K562 (cell line): Measurements from ENCODE around the gene TIMM22. TPM values are rescaled to one million over a fixed set of nuclear protein-coding genes. Genes with fewer than 3 reads are reported as not detected.

Experiments
- ATAC-seq: fragments of 200-7000 bp; cut with Tn5 transposase; 3 replicates; pipeline ENCODE4 v1.9.1; 2020; ENCODE audit warnings: moderate library complexity
- BruUV-seq: library from RNA; stranded (reverse); fragments of 400-500 nt; replicated peaks from 2 replicates; lab custom pipeline; 2021; lab: Mats Ljungman, UMichigan
- CTCF ChIA-PET: fragments of 300-600 bp; formaldehyde crosslinking; extraction: SDS; loops from one replicate; lab custom pipeline; 2021; ENCODE audit warnings: low intra/inter-chr PET ratio; lab: Yijun Ruan, JAX
- POLR2A ChIA-PET: fragments of 300-600, 350-650 bp; sonication (Branson Sonifier 250); formaldehyde crosslinking; extraction: SDS; loops from one replicate; lab custom pipeline; 2021; ENCODE audit warnings: antibody characterized with exemption, inconsistent platforms; lab: Yijun Ruan, JAX
- DNase-seq, 4 experiments: peaks; one replicate each; pipeline versions ENCODE4 v3.0.0 to v3.0.0-alpha.2; 2011 to 2018; ENCODE audit warnings: low spot score in 3 of 4, mixed read lengths in 3 of 4; ENCODE audit errors: extremely low read depth in 1 of 4
- FAIRE-seq: peaks from 2 replicates; lab custom pipeline; 2011; peaks lifted over from hg19 to GRCh38; lab: Jason Lieb, UNC
- H2AFZ ChIP-seq: 2 replicates; pipeline ENCODE4 v1.6.0; 2011; ENCODE audit warnings: low read depth, low read length, control low read depth, inconsistent platforms
- H3K27ac ChIP-seq: fragments of 200-600 bp; 3 replicates; pipeline ENCODE4 v1.8.0; 2011; ENCODE audit warnings: low read depth, mild to moderate bottlenecking, control low read depth, inconsistent platforms, low read length, moderate library complexity, mixed read lengths; ENCODE audit errors: extremely low read depth
- H3K27me3 ChIP-seq, 2 experiments: fragments of 300-600 bp in 1 of 2; 2 replicates in 1 of 2; 3 replicates in 1 of 2; pipeline versions ENCODE4 v1.6.0 to v1.8.0; 2011; ENCODE audit warnings: inconsistent platforms in 2 of 2, low read length in 2 of 2, mild to moderate bottlenecking in 1 of 2, mixed read lengths in 1 of 2, moderate library complexity in 1 of 2; ENCODE audit not compliant: control insufficient read depth in 2 of 2, insufficient read depth in 2 of 2
- H3K36me3 ChIP-seq: fragments of 300-600 bp; 3 replicates; pipeline ENCODE4 v1.8.0; 2011; ENCODE audit warnings: mild to moderate bottlenecking, low read length, inconsistent platforms; ENCODE audit not compliant: control insufficient read depth, insufficient read depth
- H3K4me1 ChIP-seq, 2 experiments: fragments of 200-600 bp in 1 of 2; replicated peaks in 1 of 2; 2 replicates in 1 of 2; 3 replicates in 1 of 2; pipeline versions ENCODE4 v1.5.1 to v1.8.0; 2011; ENCODE audit warnings: inconsistent platforms in 2 of 2, low read length in 2 of 2, mild to moderate bottlenecking in 1 of 2, mixed read lengths in 1 of 2, moderate library complexity in 1 of 2; ENCODE audit not compliant: control insufficient read depth in 2 of 2, insufficient read depth in 2 of 2
- H3K4me2 ChIP-seq: 2 replicates; pipeline ENCODE4 v1.6.1; 2011; ENCODE audit warnings: low read length, control low read depth, inconsistent platforms, mixed read lengths; ENCODE audit not compliant: insufficient read depth
- H3K4me3 ChIP-seq: fragments of 200-600 bp; sonication (generic), shearing (Covaris generic); 2 replicates; pipeline ENCODE4 v1.5.1; 2016; ENCODE audit warnings: control low read depth, inconsistent platforms
- H3K79me2 ChIP-seq: fragments of 200-600 bp; 3 replicates; pipeline ENCODE4 v1.8.0; 2011; ENCODE audit warnings: low read length, inconsistent platforms; ENCODE audit not compliant: control insufficient read depth, insufficient read depth
- H3K9ac ChIP-seq, 2 experiments: 2 replicates each; pipeline versions ENCODE4 v1.6.0 to v1.6.1; 2011; ENCODE audit warnings: low read depth in 2 of 2, low read length in 2 of 2, control low read depth in 1 of 2, inconsistent platforms in 1 of 2, mild to moderate bottlenecking in 1 of 2, mixed read lengths in 1 of 2; ENCODE audit not compliant: insufficient read depth in 1 of 2
- H3K9me1 ChIP-seq: one replicate; pipeline ENCODE4 v1.6.0; 2011; ENCODE audit warnings: inconsistent platforms, mild to moderate bottlenecking, low read length, moderate library complexity; ENCODE audit not compliant: control insufficient read depth, insufficient read depth
- H3K9me3 ChIP-seq: replicated peaks from 2 replicates; pipeline ENCODE4 v1.5.1; 2011; ENCODE audit warnings: low read depth, low read length, inconsistent platforms; ENCODE audit not compliant: control insufficient read depth, insufficient read depth
- H4K20me1 ChIP-seq: replicated peaks from 2 replicates; pipeline ENCODE4 v1.6.1; 2011; ENCODE audit warnings: low read length, inconsistent platforms, mixed read lengths; ENCODE audit not compliant: control insufficient read depth, insufficient read depth
- ATF7 ChIP-seq: fragments of 450-650 bp; IDR thresholded peaks from 2 replicates; pipeline ENCODE4 v1.7.1; 2014; ENCODE audit warnings: mild to moderate bottlenecking, moderate library complexity
- SAFB2 ChIP-seq: fragments of 200-400 bp; formaldehyde crosslinking; IDR thresholded peaks from 2 replicates; pipeline ENCODE4 v1.6.1; 2018; ENCODE audit warnings: borderline replicate concordance, low read length, low read depth, moderate library complexity; ENCODE audit not compliant: severe bottlenecking
- SMARCB1 ChIP-seq: IDR thresholded peaks from 2 replicates; pipeline ENCODE4 v1.6.1; 2011; ENCODE audit warnings: improper control_type of control experiment, low read depth; ENCODE audit not compliant: insufficient read length
- SMC3 ChIP-seq: conservative IDR thresholded peaks from 2 replicates; pipeline ENCODE4 v1.6.1; 2011; ENCODE audit warnings: low read depth, low read length, improper control_type of control experiment; ENCODE audit not compliant: insufficient read depth
- U2AF2 ChIP-seq: fragments of 200-400 bp; formaldehyde crosslinking; optimal IDR thresholded peaks from 2 replicates; pipeline ENCODE3; 2017; ENCODE audit warnings: low read depth, mild to moderate bottlenecking, low read length
- ZC3H4 ChIP-seq: sonication (generic); formaldehyde crosslinking; IDR thresholded peaks from 2 replicates; pipeline ENCODE4 v1.9.0; 2021; ENCODE audit warnings: missing genetic modification reagents, borderline replicate concordance
- ZFP30 ChIP-seq: fragments of 250-450 bp; sonication (Bioruptor Pico); IDR thresholded peaks from 2 replicates; pipeline ENCODE4 v1.8.0; 2022; ENCODE audit warnings: moderate library complexity, mild to moderate bottlenecking, inconsistent platforms, borderline replicate concordance
- ZNF280B ChIP-seq: fragments of 250-450 bp; sonication (Bioruptor Pico); IDR thresholded peaks from 2 replicates; pipeline ENCODE4 v1.5.1; 2021; ENCODE audit warnings: mild to moderate bottlenecking
- WGBS: fragments of 100-300 bp; shearing (Covaris generic); methylation state at CpG from one replicate; pipeline ENCODE4 v1.1.6; 2016; ENCODE audit warnings: low coverage, mixed read lengths; ENCODE audit not compliant: insufficient coverage; ENCODE audit errors: missing lambda C conversion rate; 5-methylcytosine and 5-hydroxymethylcytosine counted together
- in situ Hi-C: fragments of 300-500 bp; cut with MboI; formaldehyde crosslinking; loops from 4 replicates; pipeline ENCODE4 v1.15.0; 2018; ENCODE audit warnings: inconsistent platforms, mixed read lengths
- intact Hi-C: fragments of 100-400 bp; cut with micrococcal nuclease; formaldehyde crosslinking; loops from 2 replicates; pipeline ENCODE4 v1.14.2; 2022
- polyA plus RNA-seq, 8 experiments: library from polyadenylated mRNA; depleted of rRNA in 4 of 8; stranded (reverse) in 5 of 8; unstranded in 3 of 8; fragments of >200 nt; fragmentation: Nextera tagmentation in 2 of 8; fragmentation: Illumina TruSeq in 1 of 8; extraction: Ambion mirVana in 2 of 8; extraction: Trizol in 1 of 8; gene quantifications; 2 replicates each; pipeline versions ENCODE4 v1.2.1 to v1.2.3, GENCODE V29; 2011 to 2014; ENCODE audit warnings: inconsistent platforms in 1 of 8, missing spikeins in 1 of 8
- total RNA-seq, 7 experiments: library from RNA; depleted of rRNA in 6 of 7; stranded (reverse); fragments of >200 nt in 6 of 7; fragmentation: Illumina TruSeq in 2 of 7; extraction: Trizol in 2 of 7; gene quantifications; 2 replicates each; pipeline versions ENCODE4 v1.2.1 to v1.2.3, GENCODE V29; 2011 to 2021; ENCODE audit warnings: low replicate concordance in 1 of 7

The TIMM22 gene
- total and polyA plus RNA-seq, 9 of the 15 experiments (the other 6 are each of a cell fraction or from before 2014, with no cell fraction given): 5.9 to 14.1 (median 10.3) TPM

- no peak for ATAC-seq
- no TSS peak for BruUV-seq
- Histone ChIP-seq H3K9me3 (no peaks in the 10 kb centered on the region), H4K20me1 (no peaks in the 10 kb centered on the region), H2AFZ (no peak overlapping the region), H3K27me3 (peaks cover 3 to 35% of the 10 kb centered on the region in 2 experiments; a peak in 3 of 5 replicates), H3K4me2 (no peak overlapping the region), H3K9me1 (no peaks in the 10 kb centered on the region), H3K36me3 (no peaks in the 10 kb centered on the region), H3K9ac (no peak overlapping the region), H3K4me1 (peaks cover 0 to 4% of the 10 kb centered on the region in 2 experiments; a peak in 1 of 5 replicates), H3K27ac (no peak overlapping the region), H3K79me2 (no peaks in the 10 kb centered on the region), H3K4me3 (no peak overlapping the region)
- 2% methylated on average over 7 of the region's 12 CpGs for WGBS
- ChIA-PET CTCF (no interaction called here), POLR2A (interaction anchor here (0.7 kb wide), 1 partner anchor 56 kb away, joined by 3 read pairs; no protein-coding TSS in a partner anchor)
- intact Hi-C loops (no loop called here), in situ Hi-C loops (no loop called here)
- DNase-seq: no peak
- FAIRE-seq: no peak
- no peak for TF ChIP-seq ATF7
- no peak for TF ChIP-seq SAFB2
- TF ChIP-seq SMC3: no peak
- no peak for TF ChIP-seq ZFP30 (CRISPR knock-in tag)
- no peak for TF ChIP-seq U2AF2
- no peak for TF ChIP-seq ZC3H4 (CRISPR knock-in tag)
- TF ChIP-seq SMARCB1: no peak
- no peak for TF ChIP-seq ZNF280B
These were observed 47.2 kb upstream of the TIMM22 start for GRCh38 chr17:949623-950303.
